ENCODE measurements around the gene HSD3B1.
"Not testable (repeated sequence)": the region's sequence is repeated elsewhere in the genome, so short reads cannot be mapped to it uniquely, and the experiment has no call there.

The HSD3B1 gene

DNA sequence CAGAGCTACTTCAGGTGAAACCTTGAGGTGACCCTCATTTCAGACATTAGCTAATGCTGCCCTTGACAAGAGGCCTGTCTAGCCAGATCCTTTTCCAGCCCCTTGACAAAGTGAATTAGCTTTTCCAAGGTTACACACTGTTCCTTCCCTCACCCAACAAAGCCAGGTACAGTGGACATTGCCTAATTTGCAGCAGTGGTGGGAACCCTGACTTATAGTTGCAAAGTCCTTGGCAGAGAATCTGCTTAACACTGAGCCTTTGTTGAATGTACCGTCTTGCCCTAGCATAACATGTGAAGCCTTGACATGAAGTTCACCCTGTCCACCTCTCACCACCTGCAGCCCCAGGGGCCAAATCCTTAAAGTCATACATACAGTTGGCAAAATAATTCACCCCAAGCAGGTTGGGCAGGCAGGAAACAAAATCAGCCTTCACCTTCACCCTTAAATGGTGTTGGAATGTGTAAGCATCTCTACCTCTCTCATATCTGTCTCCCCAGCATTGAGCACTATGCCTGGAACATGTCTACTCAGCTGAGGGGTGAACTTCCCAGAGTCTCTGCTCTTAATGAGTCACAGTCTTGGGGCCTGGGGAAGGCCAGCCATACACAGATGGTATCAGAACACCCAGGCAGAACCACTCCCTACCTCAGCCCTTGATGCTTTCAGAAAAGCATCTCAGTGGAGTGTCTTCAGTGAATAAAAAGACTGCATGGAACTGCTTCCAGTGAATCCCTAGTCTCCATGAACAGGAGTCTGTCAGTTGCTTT is 46.5 kb downstream of the HSD3B1 start:
- DNase-seq (ENCODE audit: low read depth in 2 of 2): not testable (repeated sequence)

DNA sequence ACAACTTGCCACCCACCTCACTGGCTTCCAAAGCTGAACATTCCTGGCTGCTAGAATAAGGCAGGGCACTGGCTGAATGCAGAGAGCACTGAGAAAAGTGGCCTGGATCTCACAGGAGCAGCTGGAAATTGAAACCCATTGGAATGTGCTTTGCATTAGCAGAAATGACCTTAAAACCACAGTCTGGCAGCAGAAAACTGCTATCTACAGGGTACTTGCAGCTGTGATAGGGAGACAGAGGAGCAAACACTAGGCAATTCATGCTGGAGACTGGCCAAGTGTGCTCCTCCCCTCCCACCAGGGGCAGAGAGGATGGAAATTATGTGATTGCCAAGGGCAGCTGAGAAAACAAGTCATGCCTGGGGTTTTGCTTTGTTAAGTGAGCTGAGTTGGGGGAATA is 47.2 kb downstream of the HSD3B1 start:
- DNase-seq (ENCODE audit: low read depth in 2 of 2): peak; percentile 49 to 52

- DNase-seq (ENCODE audit: low read depth in 2 of 2): no peak
These were observed 49.4 kb downstream of the HSD3B1 start for GRCh38 chr1:119556423-119556822.

DNA sequence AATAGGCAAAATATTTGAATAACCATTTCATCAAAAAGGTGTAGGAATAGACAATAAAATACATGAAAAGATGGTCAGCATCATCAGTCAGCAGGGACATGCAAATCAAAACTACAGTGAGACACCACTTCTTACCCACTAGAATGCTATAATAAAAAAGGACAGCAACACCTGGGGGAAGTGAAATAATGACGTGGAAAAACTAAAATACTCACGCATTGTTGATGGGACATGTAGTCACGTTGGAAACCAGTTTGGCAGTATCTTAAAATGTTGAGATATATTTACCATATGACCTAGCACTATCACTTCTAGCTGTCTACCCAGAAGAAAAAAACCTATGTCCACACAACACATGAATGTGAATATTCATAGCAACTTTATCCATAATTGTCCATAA is 53.4 kb downstream of the HSD3B1 start:
- not testable (repeated sequence) for DNase-seq (ENCODE audit: low read depth in 2 of 2)

DNA sequence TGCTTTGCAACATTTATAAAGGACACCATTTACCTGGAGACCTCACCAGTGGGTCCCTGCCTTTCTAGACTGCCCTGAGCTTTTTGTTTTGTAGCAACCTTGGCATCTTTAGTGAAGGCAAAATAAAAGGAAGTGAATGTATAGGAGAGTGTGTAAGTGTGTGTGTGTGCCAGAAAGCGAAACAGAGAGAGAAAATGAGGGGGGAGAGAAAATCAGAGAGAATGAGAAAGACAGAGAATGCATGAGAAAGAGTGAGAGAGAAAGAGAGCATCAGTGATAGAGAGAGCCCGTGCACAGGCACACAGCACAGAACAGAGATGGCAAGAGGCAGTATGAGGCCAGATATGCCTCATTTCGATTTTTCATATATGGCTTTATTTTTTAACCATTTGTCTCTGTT is 57.5 kb downstream of the HSD3B1 start:
- DNase-seq (ENCODE audit: low read depth in 2 of 2): no peak
